Measurements from ENCODE around the gene FSHR.

DNA sequence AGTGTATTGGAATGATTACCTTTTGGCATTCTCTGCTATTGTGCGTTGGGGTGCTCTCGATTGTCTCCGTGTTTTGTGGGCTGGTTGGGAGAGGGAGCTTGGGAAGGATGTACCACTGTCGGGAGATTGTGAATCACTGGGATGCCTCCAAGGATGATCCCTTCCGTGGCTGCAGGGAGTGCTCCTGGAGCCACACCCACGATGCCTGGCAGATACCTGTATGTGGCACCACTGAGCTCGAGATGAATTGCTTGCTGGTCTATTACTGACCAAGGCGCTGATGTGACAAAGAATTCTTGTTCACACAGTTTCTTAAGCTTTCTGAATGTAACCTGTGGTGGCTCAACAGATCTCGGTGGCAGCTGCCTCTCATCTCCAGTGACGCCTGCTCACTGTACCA, 239.1 kb downstream of the FSHR start:
- TF ChIP-seq, protein P1, sequence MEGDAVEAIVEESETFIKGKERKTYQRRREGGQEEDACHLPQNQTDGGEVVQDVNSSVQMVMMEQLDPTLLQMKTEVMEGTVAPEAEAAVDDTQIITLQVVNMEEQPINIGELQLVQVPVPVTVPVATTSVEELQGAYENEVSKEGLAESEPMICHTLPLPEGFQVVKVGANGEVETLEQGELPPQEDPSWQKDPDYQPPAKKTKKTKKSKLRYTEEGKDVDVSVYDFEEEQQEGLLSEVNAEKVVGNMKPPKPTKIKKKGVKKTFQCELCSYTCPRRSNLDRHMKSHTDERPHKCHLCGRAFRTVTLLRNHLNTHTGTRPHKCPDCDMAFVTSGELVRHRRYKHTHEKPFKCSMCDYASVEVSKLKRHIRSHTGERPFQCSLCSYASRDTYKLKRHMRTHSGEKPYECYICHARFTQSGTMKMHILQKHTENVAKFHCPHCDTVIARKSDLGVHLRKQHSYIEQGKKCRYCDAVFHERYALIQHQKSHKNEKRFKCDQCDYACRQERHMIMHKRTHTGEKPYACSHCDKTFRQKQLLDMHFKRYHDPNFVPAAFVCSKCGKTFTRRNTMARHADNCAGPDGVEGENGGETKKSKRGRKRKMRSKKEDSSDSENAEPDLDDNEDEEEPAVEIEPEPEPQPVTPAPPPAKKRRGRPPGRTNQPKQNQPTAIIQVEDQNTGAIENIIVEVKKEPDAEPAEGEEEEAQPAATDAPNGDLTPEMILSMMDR (IDR thresholded peaks at IDR 0.05), result no peak
- no peak for TF ChIP-seq EZH2phosphoT487 (IDR thresholded peaks at IDR 0.05)
- TF ChIP-seq EZH2 (IDR thresholded peaks at IDR 0.05), result no peak
